NCI-H524 treated with DMSO at 0.1 percent for 48 hours (cell line): Measurements from ENCODE around the gene HMGCLL1.

Source experiments
- DNase-seq: peaks from one replicate; lab custom pipeline; 2025; lab: John Stamatoyannopoulos, UW

The HMGCLL1 gene

DNA sequence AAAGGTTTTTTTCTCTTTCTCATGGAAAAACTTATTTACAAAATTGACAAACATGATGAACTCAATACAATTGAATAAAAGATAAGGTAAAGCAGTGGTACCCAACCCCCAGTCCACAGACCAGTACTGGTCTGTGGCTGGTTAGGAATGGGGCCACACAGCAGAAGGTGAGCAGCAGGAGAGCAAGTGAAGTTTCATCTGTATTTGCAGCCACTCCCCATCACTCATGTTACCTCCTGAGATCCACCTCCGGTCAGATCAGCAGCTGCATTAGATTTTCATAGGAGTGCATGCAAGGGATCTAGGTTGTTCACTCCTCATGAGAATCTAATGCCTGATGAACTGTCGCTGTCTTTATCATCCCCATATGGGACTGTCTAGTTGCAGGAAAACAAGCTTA lies 47.5 kb downstream of the HMGCLL1 start:
- DNase-seq = no peak

- DNase-seq = no peak
Observed at GRCh38 chr6:55530931-55531330, 48.1 kb downstream of the HMGCLL1 start.

DNA sequence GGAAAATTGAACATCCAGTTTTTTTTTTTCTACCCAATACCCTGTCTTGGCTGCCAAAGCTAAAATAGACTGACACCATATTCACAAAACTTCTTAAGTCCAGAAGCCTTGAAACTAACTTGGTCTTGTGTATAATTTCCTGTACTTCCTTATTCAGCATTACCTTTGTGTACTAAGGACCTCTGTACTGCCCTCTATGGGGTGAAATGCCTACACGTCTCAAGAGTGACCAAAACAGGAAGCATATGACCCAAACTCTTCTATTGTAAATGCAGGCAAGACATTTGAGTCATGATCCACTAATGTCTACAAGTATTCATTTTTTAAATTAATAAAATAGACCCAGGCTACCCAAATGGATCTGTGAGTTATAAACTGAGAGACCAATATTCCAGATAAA lies 50.4 kb downstream of the HMGCLL1 start:
- no peak for DNase-seq

DNA sequence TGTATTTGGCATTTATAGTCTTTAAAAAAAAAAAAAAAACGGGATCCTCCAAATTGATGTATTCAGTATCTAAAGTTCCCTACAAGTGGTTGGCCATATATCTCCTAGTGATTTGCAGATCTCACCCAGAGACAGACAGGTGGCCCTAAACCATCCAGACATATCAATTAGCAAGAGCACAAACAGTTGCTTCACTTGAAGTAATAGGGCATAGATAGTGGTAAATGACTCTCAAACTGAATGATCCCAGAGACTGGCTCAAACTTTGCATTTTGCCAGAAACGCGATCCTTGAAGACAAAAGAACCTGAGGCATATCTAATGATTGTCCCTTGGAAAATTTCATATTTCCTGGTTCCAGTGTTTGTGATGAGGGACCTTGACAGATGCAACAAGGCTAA lies 54.6 kb downstream of the HMGCLL1 start:
- DNase-seq = no peak

- DNase-seq = no peak
Observed at GRCh38 chr6:55518529-55519060, 60.4 kb downstream of the HMGCLL1 start.

GRCh38 chr6:55516736-55517135 lies 62.3 kb downstream of the HMGCLL1 start:
- no peak for DNase-seq

DNA sequence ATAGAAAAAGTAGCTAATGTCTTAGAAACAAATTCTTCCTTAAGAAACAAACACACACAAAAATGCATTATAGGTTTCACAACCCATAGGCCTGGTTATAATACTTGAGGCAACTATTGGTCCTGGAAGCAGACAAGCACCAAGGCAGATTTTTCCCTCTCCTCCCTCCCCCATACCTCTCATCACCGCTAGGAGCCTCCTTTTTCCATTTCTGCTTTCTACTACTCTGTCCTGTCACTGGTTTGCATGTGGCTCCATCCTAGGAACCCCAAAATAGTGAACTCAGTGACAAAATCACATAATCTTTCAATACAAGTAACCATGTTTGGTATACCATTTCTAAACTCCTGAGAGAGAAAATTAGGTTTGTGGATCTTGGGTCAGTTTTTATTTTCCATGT lies 66.1 kb downstream of the HMGCLL1 start:
- DNase-seq = no peak

- DNase-seq = no peak
Observed at GRCh38 chr6:55511122-55511800, 67.7 kb downstream of the HMGCLL1 start.

- DNase-seq = no peak
Observed at GRCh38 chr6:55499591-55499990, 79.4 kb downstream of the HMGCLL1 start.

DNA sequence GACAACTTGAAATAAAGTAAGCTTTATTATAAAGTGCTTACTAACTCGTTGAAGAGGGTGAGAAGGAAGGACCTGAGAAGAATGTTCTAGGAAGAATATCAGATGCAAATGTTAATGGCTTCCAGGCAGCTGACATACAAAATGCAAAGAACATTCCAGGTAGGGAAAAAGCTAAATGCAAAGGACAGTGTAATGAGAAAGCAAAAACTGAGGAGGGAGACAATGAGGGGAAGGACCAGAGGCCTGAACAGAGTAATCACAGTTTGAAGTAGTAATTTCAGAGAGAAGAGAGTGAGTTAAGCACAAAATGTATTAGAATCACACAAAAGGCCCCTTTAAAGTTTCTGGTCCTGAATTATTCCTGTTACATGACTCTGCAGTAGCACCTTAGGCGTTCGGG lies 81.3 kb downstream of the HMGCLL1 start:
- no peak for DNase-seq

DNA sequence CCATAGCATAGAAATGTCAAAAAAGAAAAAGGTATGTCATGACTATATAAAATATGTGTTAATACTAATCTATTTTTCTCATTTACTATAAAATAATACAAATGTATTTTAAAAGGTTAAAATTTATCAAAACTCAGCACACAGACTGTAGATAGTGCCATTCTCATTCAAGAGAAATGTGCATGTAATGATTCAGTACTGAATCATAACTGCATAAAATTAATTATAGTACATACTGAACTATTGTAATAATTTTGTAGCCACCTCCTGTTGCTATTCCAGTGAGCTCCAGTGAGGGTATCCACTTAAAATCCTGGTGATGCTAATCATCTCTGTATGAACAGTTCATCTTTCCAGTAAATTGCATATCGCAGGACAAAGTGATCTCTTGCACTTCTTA lies 82.8 kb downstream of the HMGCLL1 start:
- DNase-seq = no peak

GRCh38 chr6:55495277-55495676 lies 83.7 kb downstream of the HMGCLL1 start:
- DNase-seq = no peak

- no peak for DNase-seq
Observed at GRCh38 chr6:55494411-55494810, 84.6 kb downstream of the HMGCLL1 start.

GRCh38 chr6:55492259-55492658 lies 86.7 kb downstream of the HMGCLL1 start:
- DNase-seq = no peak

DNA sequence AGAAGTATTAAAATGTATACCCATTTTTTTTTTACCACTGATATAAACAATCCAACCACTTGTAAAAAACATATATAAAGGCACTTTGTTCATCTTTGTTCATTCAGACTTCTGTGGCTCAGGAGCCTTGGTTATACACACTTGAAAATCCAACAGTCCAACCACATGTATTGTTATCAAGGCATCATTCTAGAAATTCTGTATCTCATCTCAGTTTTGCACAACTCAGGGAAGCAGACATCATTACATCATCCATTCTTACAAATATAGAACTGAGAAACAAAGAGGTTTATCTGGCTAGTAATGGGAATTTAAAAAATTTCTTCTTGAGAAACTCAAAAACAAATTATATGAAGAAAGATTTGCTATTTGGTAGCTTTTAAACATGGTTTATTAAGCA lies 88.1 kb downstream of the HMGCLL1 start:
- DNase-seq = no peak

GRCh38 chr6:55474382-55474781 lies 104.6 kb downstream of the HMGCLL1 start:
- no peak for DNase-seq

DNA sequence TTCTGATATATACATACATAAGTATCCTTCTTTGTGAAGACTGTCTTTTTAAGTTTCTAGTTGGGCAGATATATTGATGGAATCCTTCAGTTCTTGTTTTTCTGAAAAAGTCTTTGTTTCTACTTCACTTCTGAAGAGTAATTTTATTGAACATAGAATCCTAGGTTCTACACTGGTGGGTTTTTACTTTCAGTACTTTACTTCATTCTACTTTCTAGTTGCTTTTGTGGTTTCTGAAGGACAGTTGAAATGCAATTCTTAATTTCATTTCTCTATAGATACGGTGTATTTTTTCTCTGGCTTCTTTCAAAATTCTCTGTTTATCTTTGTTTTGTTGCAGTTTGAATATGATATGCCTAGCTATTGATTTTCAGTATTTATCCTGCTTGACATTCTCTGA lies 105.3 kb downstream of the HMGCLL1 start:
- no peak for DNase-seq

GRCh38 chr6:55469951-55470366 lies 109.0 kb downstream of the HMGCLL1 start:
- DNase-seq = no peak

DNA sequence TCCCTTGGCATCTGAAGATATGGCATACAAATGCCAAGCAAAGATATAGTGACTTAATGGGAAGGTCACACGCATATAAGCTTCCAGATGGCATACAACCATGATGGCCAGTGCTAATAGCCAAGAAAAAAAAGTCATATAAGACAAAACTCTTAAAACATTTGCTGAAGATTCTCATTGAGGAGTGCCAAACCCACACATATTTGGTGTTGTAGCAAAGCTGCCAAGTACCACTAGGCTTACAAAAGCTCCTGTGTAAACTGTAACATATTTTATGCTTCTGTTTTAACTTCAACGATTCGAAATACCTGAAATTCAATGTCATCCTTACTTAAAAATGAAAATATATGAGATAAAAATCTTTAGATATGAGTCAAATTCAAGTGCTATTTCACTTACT lies 123.0 kb downstream of the HMGCLL1 start:
- DNase-seq = no peak

- DNase-seq = no peak
Observed at GRCh38 chr6:55450005-55450404, 129.0 kb downstream of the HMGCLL1 start.

DNA sequence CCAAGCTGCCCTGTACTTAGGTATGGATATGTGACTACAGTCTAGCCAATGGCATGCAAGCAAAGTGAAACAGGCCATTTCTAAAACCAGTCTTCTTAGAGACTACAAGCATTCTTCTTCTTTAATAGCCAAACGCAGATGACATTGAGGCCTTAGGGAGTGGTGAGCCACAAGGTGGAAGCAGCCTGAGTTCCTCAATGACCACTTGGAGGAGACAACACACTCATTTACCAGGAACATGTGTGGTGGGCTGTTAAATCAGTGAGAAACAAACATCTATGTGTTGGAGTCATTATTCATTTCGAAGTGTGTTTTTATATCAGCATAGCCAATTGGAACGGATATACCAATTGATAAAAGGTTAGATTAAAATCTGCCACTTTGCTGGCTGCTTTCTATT lies 129.8 kb downstream of the HMGCLL1 start:
- DNase-seq = no peak

DNA sequence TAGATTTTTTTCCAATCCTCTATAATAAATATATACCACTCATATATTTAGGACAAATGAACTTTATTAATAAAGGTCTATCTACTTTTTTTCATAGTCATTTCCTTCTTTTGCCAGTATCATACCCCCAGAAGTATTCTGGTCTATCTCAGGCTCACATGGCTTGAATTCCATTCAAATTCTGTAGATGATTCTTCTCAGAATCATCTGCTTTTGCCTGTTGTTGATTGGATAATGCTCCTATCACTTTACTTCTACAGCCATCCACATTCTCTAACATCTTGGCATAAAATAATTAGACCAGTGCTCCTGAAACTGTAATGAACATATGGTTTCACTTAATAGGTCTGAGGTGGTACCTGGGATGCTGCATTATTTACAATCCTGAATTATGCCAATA lies 130.5 kb downstream of the HMGCLL1 start:
- no peak for DNase-seq

DNA sequence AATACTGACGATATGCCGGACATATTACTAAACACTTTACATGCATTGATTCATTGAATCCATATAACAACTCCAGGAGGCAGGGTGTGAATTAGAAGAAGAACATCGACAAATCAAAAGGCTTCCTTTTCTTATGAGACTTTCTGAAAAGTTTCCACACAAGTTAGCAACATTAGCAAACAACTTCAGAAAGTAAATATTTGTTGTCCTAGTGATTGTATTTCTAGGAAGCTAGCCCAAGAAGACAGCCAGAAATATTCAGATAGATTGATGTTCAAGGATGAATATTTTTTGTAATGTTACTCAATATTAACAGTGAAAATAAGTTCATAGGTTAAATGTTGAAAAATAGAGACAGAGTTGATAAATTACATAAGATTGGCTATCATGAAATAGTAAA lies 131.1 kb downstream of the HMGCLL1 start:
- DNase-seq = no peak

DNA sequence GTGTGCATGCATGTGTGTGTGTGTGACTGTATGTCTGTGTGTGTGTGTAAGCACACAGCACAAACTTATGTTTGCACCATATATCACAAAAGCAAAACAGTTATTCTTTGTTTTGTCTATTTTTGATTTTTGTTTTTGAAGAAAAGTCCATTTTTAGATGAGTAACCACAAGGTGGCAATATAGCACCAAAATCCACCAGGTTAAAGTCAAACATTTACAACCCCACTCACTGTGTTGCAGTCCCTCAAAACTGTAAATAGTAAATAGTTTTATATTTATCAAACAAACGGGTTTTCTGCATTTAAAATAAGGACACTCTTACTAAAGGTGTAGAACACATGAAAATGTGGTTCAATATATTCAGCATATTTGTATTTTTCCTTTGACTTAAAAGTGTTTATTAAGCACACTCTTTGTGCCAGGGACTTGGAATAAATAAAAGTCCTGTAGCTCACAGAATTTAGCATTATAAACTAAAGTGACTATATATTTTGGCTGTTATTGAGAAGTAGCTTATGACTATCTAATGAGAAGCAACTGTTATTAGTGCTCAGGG lies 133.3 kb downstream of the HMGCLL1 start:
- DNase-seq = no peak
